ENCODE measurements around the gene MISP.

- TF ChIP-seq POLR2AphosphoS5 (IDR thresholded peaks at IDR 0.05; ENCODE audit: low read depth) (no peak), REST (IDR thresholded peaks at IDR 0.05; ENCODE audit: unreplicated experiment) (no peak), EZH2 (IDR thresholded peaks at IDR 0.05; ENCODE audit: low read depth, unreplicated experiment) (no peak), EZH2phosphoT487 (IDR thresholded peaks at IDR 0.05; ENCODE audit: unreplicated experiment) (no peak), CTCF (conservative IDR thresholded peaks at IDR 0.05; ENCODE audit: low read depth in 2 of 2) (no peak), NANOG (IDR thresholded peaks at IDR 0.05; ENCODE audit: borderline replicate concordance) (no peak), JUNB (IDR thresholded peaks at IDR 0.05; ENCODE audit: unreplicated experiment) (no peak), CREB1 (CRISPR knock-in tag; IDR thresholded peaks at IDR 0.05; ENCODE audit: low read depth) (no peak), ZNF114 (CRISPR knock-in tag; IDR thresholded peaks at IDR 0.05) (no peak), ETS1 (IDR thresholded peaks at IDR 0.05) (no peak), STAT1 (IDR thresholded peaks at IDR 0.05; ENCODE audit: unreplicated experiment) (no peak), ZNF331 (CRISPR knock-in tag; IDR thresholded peaks at IDR 0.05; ENCODE audit: low read depth) (no peak)
Observed at GRCh38 chr19:739998-740715, 10.8 kb upstream of the MISP start.
